Measurements from ENCODE around the gene MGAT4A.

GRCh38 chr2:98710734-98711133 lies 20.2 kb downstream of the MGAT4A start:
- TF ChIP-seq PAX5 (IDR thresholded peaks at IDR 0.05; ENCODE audit: insufficient read depth, low read length, severe bottlenecking) (no peak), POLR2A (IDR thresholded peaks at IDR 0.05; ENCODE audit: low read depth, low read length) (no peak), POLR2AphosphoS5 (IDR thresholded peaks at IDR 0.05; ENCODE audit: low read depth, low read length) (no peak)

Measured in GM12891 (cell line).